HCT116 (cell line): Measurements from ENCODE around the gene SCNN1B. TPM values are rescaled to one million over a fixed set of nuclear protein-coding genes. Genes with fewer than 3 reads are reported as not detected.

Experiments used
- ATAC-seq: fragments of 200-7000 bp; cut with Tn5 transposase; 2 replicates; pipeline ENCODE4 v1.9.1; 2020; ENCODE audit warnings: mild to moderate bottlenecking, moderate library complexity
- BruUV-seq: library from RNA; stranded (reverse); fragments of 400-500 nt; replicated peaks from 2 replicates; lab custom pipeline; 2021; lab: Mats Ljungman, UMichigan
- CTCF ChIA-PET: fragments of 300-600 bp; sonication (Branson Sonifier 250); formaldehyde crosslinking; loops from one replicate; lab custom pipeline; 2021; ENCODE audit warnings: antibody characterized with exemption; lab: Charles Lee
- POLR2A ChIA-PET: fragments of 300-600, 350-600 bp; sonication (Branson Sonifier 250); formaldehyde crosslinking; loops from one replicate; lab custom pipeline; 2021; ENCODE audit warnings: antibody characterized with exemption; lab: Charles Lee
- RAD21 ChIA-PET, 2 experiments: fragments of 300-600 bp; sonication (Branson Sonifier 250); formaldehyde crosslinking; loops; one replicate each; lab custom pipeline; 2023; ENCODE audit warnings: low total read pairs in 2 of 2; ENCODE audit not compliant: uncharacterized antibody in 2 of 2, unreplicated experiment in 2 of 2, low non-redundant PET in 1 of 2; lab: Charles Lee
- DNase-seq: peaks from one replicate; pipeline ENCODE4 v3.0.0-alpha.2; 2010; ENCODE audit warnings: low read depth, low spot score
- H2AFZ ChIP-seq: fragments of 200-600 bp; shearing (Covaris generic), sonication (generic); 2 replicates; pipeline ENCODE4 v1.6.1; 2017; ENCODE audit warnings: low read depth, mixed run types, mixed read lengths, antibody characterized with exemption, low read length; ENCODE audit not compliant: poor library complexity, severe bottlenecking
- H3K27ac ChIP-seq: 2 replicates; pipeline ENCODE4 v1.5.1; 2012; ENCODE audit warnings: low read depth, low read length
- H3K27me3 ChIP-seq: fragments of 200-600 bp; sonication (generic); 2 replicates; pipeline ENCODE4 v1.6.1; 2016; ENCODE audit warnings: mixed run types, low read length, mixed read lengths; ENCODE audit not compliant: insufficient read depth
- H3K36me3 ChIP-seq, 2 experiments: fragments of 200-500 bp in 1 of 2; fragments of 200-600 bp in 1 of 2; sonication (Bioruptor generic) in 1 of 2; sonication (generic) in 1 of 2; 2 replicates each; pipeline versions ENCODE4 v1.5.1 to v1.6.1; 2014 to 2016; ENCODE audit warnings: low read length in 2 of 2, inconsistent platforms in 1 of 2, mixed read lengths in 1 of 2, mixed run types in 1 of 2; ENCODE audit not compliant: insufficient read depth in 2 of 2, control insufficient read depth in 1 of 2
- H3K4me1 ChIP-seq, 2 experiments: fragments of 200-600 bp in 1 of 2; sonication (generic) in 1 of 2; 2 replicates each; pipeline versions ENCODE4 v1.5.1 to v1.6.1; 2012 to 2017; ENCODE audit warnings: low read length in 2 of 2, inconsistent platforms in 1 of 2, mild to moderate bottlenecking in 1 of 2, mixed read lengths in 1 of 2, mixed run types in 1 of 2, moderate library complexity in 1 of 2; ENCODE audit not compliant: insufficient read depth in 2 of 2, control insufficient read depth in 1 of 2
- H3K4me2 ChIP-seq: fragments of 200-600 bp; sonication (generic); 2 replicates; pipeline ENCODE4 v1.6.1; 2017; ENCODE audit warnings: mixed run types, low read length, mixed read lengths
- H3K4me3 ChIP-seq, 2 experiments: fragments of 200-600 bp in 1 of 2; sonication (generic) in 1 of 2; replicated peaks in 1 of 2; 2 replicates each; pipeline ENCODE4 v1.5.1; 2011 to 2016; ENCODE audit warnings: low read length in 2 of 2, control low read depth in 1 of 2, low read depth in 1 of 2, mild to moderate bottlenecking in 1 of 2, mixed read lengths in 1 of 2, mixed run types in 1 of 2
- H3K79me2 ChIP-seq: fragments of 200-600 bp; sonication (generic); 2 replicates; pipeline ENCODE4 v1.6.1; 2017; ENCODE audit warnings: mild to moderate bottlenecking, mixed run types, low read length, moderate library complexity, mixed read lengths; ENCODE audit not compliant: insufficient read depth
- H3K9ac ChIP-seq: fragments of 200-600 bp; sonication (generic); 2 replicates; pipeline ENCODE4 v1.6.1; 2016; ENCODE audit warnings: low read length, mixed read lengths
- H3K9me2 ChIP-seq: fragments of 200-600 bp; sonication (generic), shearing (Covaris generic); 2 replicates; pipeline ENCODE4 v1.6.1; 2017; ENCODE audit warnings: mixed run types, mild to moderate bottlenecking, moderate library complexity; ENCODE audit not compliant: insufficient read depth
- H3K9me3 ChIP-seq, 2 experiments: fragments of 200-500 bp in 1 of 2; fragments of 200-600 bp in 1 of 2; sonication (Bioruptor generic) in 1 of 2; sonication (generic) in 1 of 2; 2 replicates each; pipeline ENCODE4 v1.6.1; 2014 to 2017; ENCODE audit warnings: low read length in 2 of 2, mixed read lengths in 2 of 2, inconsistent platforms in 1 of 2, low read depth in 1 of 2, mild to moderate bottlenecking in 1 of 2, mixed run types in 1 of 2, moderate library complexity in 1 of 2; ENCODE audit not compliant: control insufficient read depth in 1 of 2, insufficient read depth in 1 of 2
- H4K20me1 ChIP-seq: fragments of 200-600 bp; sonication (generic), shearing (Covaris generic); 2 replicates; pipeline ENCODE4 v1.6.1; 2017; ENCODE audit warnings: mixed run types, mild to moderate bottlenecking, moderate library complexity; ENCODE audit not compliant: insufficient read depth
- ATF3 ChIP-seq: IDR thresholded peaks from 2 replicates; pipeline ENCODE4 v1.6.1; 2012
- CTCF ChIP-seq, 3 experiments: fragments of 200-600 bp in 1 of 3; sonication (generic) in 1 of 3; IDR thresholded peaks in 2 of 3; conservative IDR thresholded peaks in 1 of 3; 2 replicates each; pipeline ENCODE4 v1.5.1; 2012 to 2017; ENCODE audit warnings: low read depth in 2 of 3, low read length in 2 of 3, antibody characterized with exemption in 1 of 3, borderline replicate concordance in 1 of 3, control low read depth in 1 of 3, mild to moderate bottlenecking in 1 of 3, mixed read lengths in 1 of 3, mixed run types in 1 of 3, moderate library complexity in 1 of 3; ENCODE audit not compliant: insufficient read depth in 1 of 3
- ELF1 ChIP-seq: IDR thresholded peaks from 2 replicates; pipeline ENCODE4 v1.6.1; 2012; ENCODE audit warnings: low read depth, borderline replicate concordance
- EZH2 ChIP-seq: fragments of 200-600 bp; sonication (generic); IDR thresholded peaks from 2 replicates; pipeline ENCODE4 v1.6.1; 2017; ENCODE audit warnings: antibody characterized with exemption, mixed run types
- EZH2phosphoT487 ChIP-seq: fragments of 200-600 bp; IDR thresholded peaks from 2 replicates; pipeline ENCODE4 v1.6.1; 2018; ENCODE audit warnings: antibody characterized with exemption, borderline replicate concordance
- JUND ChIP-seq: IDR thresholded peaks from 2 replicates; pipeline ENCODE4 v1.6.1; 2012
- MAX ChIP-seq: IDR thresholded peaks from 2 replicates; pipeline ENCODE4 v1.6.1; 2012
- POLR2A ChIP-seq: IDR thresholded peaks from 2 replicates; pipeline ENCODE4 v1.7.0; 2011; ENCODE audit warnings: borderline replicate concordance; ENCODE audit not compliant: insufficient read depth, insufficient read length; ENCODE audit errors: extremely low read depth
- POLR2AphosphoS5 ChIP-seq: IDR thresholded peaks from 2 replicates; pipeline ENCODE4 v1.6.1; 2011; ENCODE audit warnings: mild to moderate bottlenecking, low read depth, low read length, moderate library complexity
- RAD21 ChIP-seq: IDR thresholded peaks from 2 replicates; pipeline ENCODE4 v1.6.1; 2012; ENCODE audit warnings: low read depth, mild to moderate bottlenecking
- SIN3A ChIP-seq: IDR thresholded peaks from 2 replicates; pipeline ENCODE4 v1.6.1; 2012; ENCODE audit warnings: low read depth
- SRF ChIP-seq: IDR thresholded peaks from 2 replicates; pipeline ENCODE4 v1.6.1; 2012; ENCODE audit warnings: low read depth
- TCF7L2 ChIP-seq: IDR thresholded peaks from 2 replicates; pipeline ENCODE4 v1.7.0; 2011; ENCODE audit warnings: borderline replicate concordance, inconsistent platforms; ENCODE audit not compliant: insufficient read depth, insufficient read length; ENCODE audit errors: extremely low read depth
- YY1 ChIP-seq: IDR thresholded peaks from 2 replicates; pipeline ENCODE4 v1.6.1; 2011; ENCODE audit warnings: low read length, low read depth, moderate library complexity, mild to moderate bottlenecking; ENCODE audit not compliant: insufficient replicate concordance; ENCODE audit errors: extremely low read depth
- ZBTB33 ChIP-seq: IDR thresholded peaks from 2 replicates; pipeline ENCODE4 v1.6.1; 2011; ENCODE audit warnings: mild to moderate bottlenecking, low read length, moderate library complexity; ENCODE audit not compliant: insufficient replicate concordance; ENCODE audit errors: extremely low read depth
- ZNF274 ChIP-seq: fragments of 200-500 bp; sonication (Bioruptor generic); IDR thresholded peaks from 2 replicates; pipeline ENCODE4 v1.6.1; 2014; ENCODE audit warnings: mild to moderate bottlenecking, low read depth, low read length, inconsistent platforms
- intact Hi-C: fragments of 100-400 bp; cut with micrococcal nuclease; formaldehyde crosslinking; loops from 2 replicates; pipeline ENCODE4 v1.10.0; 2022
- total RNA-seq: library from RNA; stranded (reverse); gene quantifications from one replicate; pipeline ENCODE4 v1.2.1, GENCODE V29; 2021; ENCODE audit not compliant: unreplicated experiment

The SCNN1B gene
- total RNA-seq, 1 experiment from 2014 or later = 0.37 TPM

GRCh38 chr16:23258919-23259237, 43.2 kb upstream of the SCNN1B start:
- no peak for ATAC-seq
- Histone ChIP-seq H3K27me3 (peaks cover 6% of the 10 kb centered on the region; the same call in 1 of the 2 replicates), H3K9me2 (no peaks in the 10 kb centered on the region), H2AFZ (no peak overlapping the region), H3K36me3 (no peaks in the 10 kb centered on the region), H3K27ac (no peak overlapping the region), H3K4me2 (no peak overlapping the region), H4K20me1 (no peaks in the 10 kb centered on the region), H3K4me1 (no peaks in the 10 kb centered on the region), H3K9me3 (no peaks in the 10 kb centered on the region), H3K79me2 (no peaks in the 10 kb centered on the region), H3K9ac (no peak overlapping the region), H3K4me3 (no peak overlapping the region)
- ChIA-PET CTCF (interaction anchor here (1.1 kb wide), 1 partner anchor 176 kb away, joined by 3 read pairs; no protein-coding TSS in a partner anchor), RAD21 (no interaction called here), POLR2A (no interaction called here)
- no peak for TF ChIP-seq ZBTB33
- TF ChIP-seq MAX = no peak
- no peak for TF ChIP-seq EZH2phosphoT487
- no peak for TF ChIP-seq SIN3A
- TF ChIP-seq YY1 = no peak
- TF ChIP-seq ATF3 = no peak
- no peak for TF ChIP-seq JUND
- TF ChIP-seq RAD21 = no peak
- no peak for TF ChIP-seq ELF1
- no peak for TF ChIP-seq POLR2AphosphoS5
- no peak for TF ChIP-seq SRF
- TF ChIP-seq EZH2 = no peak
- TF ChIP-seq ZNF274 = no peak
- no peak for TF ChIP-seq CTCF (IDR thresholded peaks at IDR 0.05 in 2 of 3, conservative IDR thresholded peaks at IDR 0.05 in 1 of 3; ENCODE audit: borderline replicate concordance in 1 of 3, insufficient read depth in 1 of 3, low read depth in 2 of 3, low read length in 2 of 3)
- TF ChIP-seq TCF7L2 = no peak
- TF ChIP-seq POLR2A = no peak
- intact Hi-C loops = no loop called here
- no TSS peak for BruUV-seq
- no peak for DNase-seq
